ENCODE measurements around the gene SHISA9. TPM values are rescaled to one million over a fixed set of nuclear protein-coding genes. Genes with fewer than 3 reads are reported as not detected.

The SHISA9 gene
- polyA plus RNA-seq, 3 donors: 0.01 TPM; not detected in 2

DNA sequence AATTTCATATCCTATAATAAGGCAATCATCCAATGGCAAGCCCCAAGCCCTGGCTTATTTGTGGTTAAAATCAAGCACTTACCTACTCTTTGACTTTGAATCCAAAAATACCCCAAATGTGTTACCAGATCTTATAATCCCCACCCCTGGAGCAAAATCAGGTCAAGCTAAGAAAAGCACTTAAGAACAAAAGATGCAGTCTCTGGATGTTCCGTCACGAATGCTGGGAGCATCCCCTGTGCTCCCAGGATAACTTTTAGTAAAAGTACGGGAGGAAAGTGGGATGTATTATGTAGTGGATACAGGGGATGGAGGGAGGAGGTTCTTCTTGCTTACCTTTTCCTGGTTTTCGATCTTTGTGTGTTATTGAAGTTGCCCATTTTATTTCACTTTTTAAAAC lies 29.5 kb downstream of the SHISA9 start:
- peaks cover 0 to 7% (median 2%) of the 10 kb centered on the region in 3 donors for H3K27me3 Mint-ChIP-seq (ENCODE audit: low read depth in 3 of 3)
- no peak overlapping the region for H3K27ac ChIP-seq (ENCODE audit: low read depth in 1 of 2, low read length in 2 of 2)
- WGBS (ENCODE audit: insufficient coverage): no CpG with 5 or more reads among the region's 4 CpGs

DNA sequence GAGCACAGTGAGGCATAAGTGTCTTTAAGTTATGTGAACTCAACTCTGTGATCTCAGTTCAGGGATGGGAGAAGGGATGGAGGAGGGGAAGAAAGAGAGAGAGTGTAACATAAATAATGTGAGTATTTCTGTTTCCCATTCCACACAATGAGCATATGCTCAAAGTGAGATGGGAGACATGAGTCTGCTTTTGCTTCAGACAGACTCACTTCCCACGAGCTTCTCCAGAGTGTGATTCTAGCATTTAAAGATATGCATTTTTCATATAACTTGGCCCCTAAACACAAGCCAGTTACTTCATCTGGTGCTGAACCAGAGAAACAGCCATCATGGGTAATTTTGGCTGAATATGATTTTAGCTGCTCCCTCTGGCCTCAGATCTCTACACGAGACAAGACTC lies 35.0 kb downstream of the SHISA9 start:
- Mint-ChIP-seq H3K36me3 (no peaks in the 10 kb centered on the region), H3K4me3 (no peak overlapping the region), H3K27ac (no peak overlapping the region), H3K4me1 (no peaks in the 10 kb centered on the region), H3K9me3 (peaks cover 4 to 22% (median 10%) of the 10 kb centered on the region in 7 donors), H3K27me3 (ENCODE audit: low read depth in 3 of 3) (peaks cover 0 to 3% (median 0%) of the 10 kb centered on the region in 3 donors)
- H3K9me3 ChIP-seq (replicated peaks in 1 of 2; ENCODE audit: control insufficient read depth in 1 of 2, insufficient read depth in 1 of 2, low read length in 2 of 2): peaks cover 0 to 2% of the 10 kb centered on the region in 2 donors
- DNase-seq: no peak
- H3K36me3 ChIP-seq (replicated peaks in 1 of 2; ENCODE audit: control insufficient read depth in 1 of 2, insufficient read depth in 2 of 2, low read length in 2 of 2): no peaks in the 10 kb centered on the region
- no peak overlapping the region for H3K4me3 ChIP-seq (replicated peaks in 1 of 3; ENCODE audit: low read depth in 2 of 3, low read length in 3 of 3)
- no peaks in the 10 kb centered on the region for H4K20me1 ChIP-seq (ENCODE audit: insufficient read depth, low read length)
- no peaks in the 10 kb centered on the region for H3K4me1 ChIP-seq (ENCODE audit: control insufficient read depth in 1 of 2, insufficient read depth in 2 of 2, low read length in 2 of 2)
- no peak overlapping the region for H3K4me2 ChIP-seq (replicated peaks; ENCODE audit: extremely low read depth, low read length, poor library complexity, severe bottlenecking)
- H3K27me3 ChIP-seq (ENCODE audit: control insufficient read depth in 2 of 2, insufficient read depth in 2 of 2, low read length in 2 of 2): no peaks in the 10 kb centered on the region
- no peak overlapping the region for H3K9ac ChIP-seq (ENCODE audit: insufficient read depth, low read length, poor library complexity, severe bottlenecking)
- no peak overlapping the region for H2AFZ ChIP-seq (ENCODE audit: insufficient read depth, low read depth, low read length, poor library complexity, severe bottlenecking)
- H3K27ac ChIP-seq (ENCODE audit: low read depth in 1 of 2, low read length in 2 of 2): no peak overlapping the region
- WGBS (ENCODE audit: insufficient coverage): 89% methylated on average over 1 of the region's 2 CpGs
- intact Hi-C loops (cut with micrococcal nuclease): no loop called here
- H3K79me2 ChIP-seq (ENCODE audit: insufficient read depth, low read length): no peaks in the 10 kb centered on the region
- TF ChIP-seq, protein P1, sequence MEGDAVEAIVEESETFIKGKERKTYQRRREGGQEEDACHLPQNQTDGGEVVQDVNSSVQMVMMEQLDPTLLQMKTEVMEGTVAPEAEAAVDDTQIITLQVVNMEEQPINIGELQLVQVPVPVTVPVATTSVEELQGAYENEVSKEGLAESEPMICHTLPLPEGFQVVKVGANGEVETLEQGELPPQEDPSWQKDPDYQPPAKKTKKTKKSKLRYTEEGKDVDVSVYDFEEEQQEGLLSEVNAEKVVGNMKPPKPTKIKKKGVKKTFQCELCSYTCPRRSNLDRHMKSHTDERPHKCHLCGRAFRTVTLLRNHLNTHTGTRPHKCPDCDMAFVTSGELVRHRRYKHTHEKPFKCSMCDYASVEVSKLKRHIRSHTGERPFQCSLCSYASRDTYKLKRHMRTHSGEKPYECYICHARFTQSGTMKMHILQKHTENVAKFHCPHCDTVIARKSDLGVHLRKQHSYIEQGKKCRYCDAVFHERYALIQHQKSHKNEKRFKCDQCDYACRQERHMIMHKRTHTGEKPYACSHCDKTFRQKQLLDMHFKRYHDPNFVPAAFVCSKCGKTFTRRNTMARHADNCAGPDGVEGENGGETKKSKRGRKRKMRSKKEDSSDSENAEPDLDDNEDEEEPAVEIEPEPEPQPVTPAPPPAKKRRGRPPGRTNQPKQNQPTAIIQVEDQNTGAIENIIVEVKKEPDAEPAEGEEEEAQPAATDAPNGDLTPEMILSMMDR (IDR thresholded peaks at IDR 0.05): no peak

More for the DNA sequence above, 29.5 kb downstream of the SHISA9 start:
- Histone ChIP-seq H3K4me3 (replicated peaks in 1 of 3; ENCODE audit: low read depth in 2 of 3, low read length in 3 of 3) (no peak overlapping the region), H2AFZ (ENCODE audit: insufficient read depth, low read depth, low read length, poor library complexity, severe bottlenecking) (no peak overlapping the region), H3K79me2 (ENCODE audit: insufficient read depth, low read length) (no peaks in the 10 kb centered on the region), H3K27me3 (ENCODE audit: control insufficient read depth in 2 of 2, insufficient read depth in 2 of 2, low read length in 2 of 2) (no peaks in the 10 kb centered on the region), H3K4me2 (replicated peaks; ENCODE audit: extremely low read depth, low read length, poor library complexity, severe bottlenecking) (no peak overlapping the region), H3K36me3 (replicated peaks in 1 of 2; ENCODE audit: control insufficient read depth in 1 of 2, insufficient read depth in 2 of 2, low read length in 2 of 2) (no peaks in the 10 kb centered on the region), H4K20me1 (ENCODE audit: insufficient read depth, low read length) (no peaks in the 10 kb centered on the region), H3K9ac (ENCODE audit: insufficient read depth, low read length, poor library complexity, severe bottlenecking) (no peak overlapping the region), H3K4me1 (ENCODE audit: control insufficient read depth in 1 of 2, insufficient read depth in 2 of 2, low read length in 2 of 2) (no peaks in the 10 kb centered on the region), H3K9me3 (replicated peaks in 1 of 2; ENCODE audit: control insufficient read depth in 1 of 2, insufficient read depth in 1 of 2, low read length in 2 of 2) (peaks cover 0 to 2% of the 10 kb centered on the region in 2 donors)
- intact Hi-C loops (cut with micrococcal nuclease): no loop called here
- H3K9me3 Mint-ChIP-seq: peaks cover 0 to 11% (median 5%) of the 10 kb centered on the region in 7 donors
- no peaks in the 10 kb centered on the region for H3K36me3 Mint-ChIP-seq
- H3K4me3 Mint-ChIP-seq: no peak overlapping the region
- TF ChIP-seq, protein P1 (IDR thresholded peaks at IDR 0.05): no peak
- no peaks in the 10 kb centered on the region for H3K4me1 Mint-ChIP-seq
- no peak for DNase-seq
- no peak overlapping the region for H3K27ac Mint-ChIP-seq

Measured in CD14-positive monocyte (primary cell).